Transverse colon (tissue), 4 donors: ENCODE results near the gene OGG1. TPM values are rescaled to one million over a fixed set of nuclear protein-coding genes. Genes with fewer than 3 reads are reported as not detected.

Experiments
- DNase-seq: peaks from one replicate; pipeline ENCODE4 v3.0.0-alpha.2; 2019
- H3K27ac ChIP-seq, 4 donors: fragments of 200-600 bp; sonication (generic); 2 replicates each; pipeline ENCODE4 v1.5.1; 2016 to 2018; ENCODE audit warnings: inconsistent platforms in 4 of 4
- H3K27me3 ChIP-seq: fragments of 200-600 bp; sonication (generic); 2 replicates; pipeline ENCODE4 v1.5.1; 2017; ENCODE audit warnings: inconsistent platforms
- H3K36me3 ChIP-seq, 4 donors: fragments of 200-600 bp; sonication (generic); 2 replicates each; pipeline ENCODE4 v1.5.1; 2017 to 2019; ENCODE audit warnings: inconsistent platforms in 4 of 4
- H3K4me1 ChIP-seq, 4 donors: fragments of 200-600 bp; sonication (generic); 2 replicates each; pipeline ENCODE4 v1.5.1; 2017 to 2020; ENCODE audit warnings: inconsistent platforms in 4 of 4
- H3K4me3 ChIP-seq, 4 donors: fragments of 200-600 bp; sonication (generic); 1 replicate in 1 of 4; 2 replicates in 3 of 4; pipeline versions ENCODE4 v1.5.1 to v1.6.1; 2017 to 2019; ENCODE audit warnings: inconsistent platforms in 4 of 4
- H3K9me3 ChIP-seq, 2 donors: fragments of 200-600 bp; sonication (generic); 2 replicates each; pipeline ENCODE4 v1.5.1; 2017 to 2019; ENCODE audit warnings: inconsistent platforms in 2 of 2
- EP300 ChIP-seq: sonication (generic); formaldehyde crosslinking; IDR thresholded peaks from one replicate; pipeline ENCODE4 v1.6.1; 2017; ENCODE audit warnings: antibody characterized with exemption, low read depth
- POLR2A ChIP-seq: fragments of 450-650 bp; IDR thresholded peaks from one replicate; pipeline ENCODE4 v1.6.1; 2016; ENCODE audit warnings: antibody characterized with exemption, mild to moderate bottlenecking, moderate library complexity
- POLR2AphosphoS5 ChIP-seq, 3 donors: sonication (generic); formaldehyde crosslinking; IDR thresholded peaks; one replicate each; pipeline ENCODE4 v1.6.1; 2016; ENCODE audit warnings: antibody characterized with exemption in 3 of 3
- WGBS, 2 donors: methylation state at CpG; one replicate each; pipeline ENCODE4 v1.1.5; 2018; ENCODE audit warnings: low coverage in 1 of 2; 5-methylcytosine and 5-hydroxymethylcytosine counted together
- in situ Hi-C, 4 donors: fragments of 200-750 bp; cut with MboI; loops; one replicate each; pipeline versions ENCODE4 v1.15.0 to v1.15.1; 2017; ENCODE audit warnings: low sequenced_read_pairs in 3 of 4, low pct_ligation_motif_present in 1 of 4, low pct_unique_long_range_greater_than_20kb in 1 of 4
- intact Hi-C: fragments of 100-400 bp; cut with DNase I; formaldehyde crosslinking; loops from one replicate; pipeline ENCODE4 v1.15.1; 2023; ENCODE audit warnings: low total_unique reads
- total RNA-seq, 4 donors: library from RNA; depleted of rRNA; stranded (reverse); fragments of >200 nt; gene quantifications; one replicate each; pipeline ENCODE4 v1.1.0, GENCODE V29; 2016
- TF ChIP-seq, protein P1 (sequence below), 5 experiments: fragments of 200-600 bp in 3 of 5; fragments of 450-650 bp in 2 of 5; sonication (generic) in 3 of 5; IDR thresholded peaks; 1 replicate in 2 of 5; 2 replicates in 3 of 5; pipeline ENCODE4 v1.5.1; 2016 to 2017; ENCODE audit warnings: antibody characterized with exemption in 5 of 5, inconsistent platforms in 3 of 5, mild to moderate bottlenecking in 2 of 5, moderate library complexity in 1 of 5

OGG1 gene
- total RNA-seq, 4 donors from 2014 or later, result 27.8 to 69.5 (median 39.7) TPM

DNA sequence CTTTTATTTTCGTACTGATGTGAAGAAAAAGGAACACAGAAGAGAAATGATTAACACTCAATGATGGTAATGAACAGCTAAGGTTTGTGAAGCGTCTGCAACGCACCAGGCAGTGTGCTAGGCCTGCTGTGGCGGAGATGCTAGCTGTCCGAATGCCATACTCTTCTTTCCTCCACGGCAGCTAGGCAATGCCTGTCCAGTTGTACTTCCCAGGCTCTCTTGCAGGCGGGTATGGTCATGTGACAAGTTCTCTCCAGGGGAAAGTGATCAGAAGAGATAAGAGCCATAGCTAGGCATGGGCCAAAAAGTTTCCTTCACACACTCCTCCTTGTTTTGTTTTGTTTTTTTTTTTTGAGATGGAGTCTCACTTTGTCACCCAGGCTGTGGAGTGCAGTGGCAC lies 35.9 kb downstream of the OGG1 start:
- intact Hi-C loops (no loop called here), in situ Hi-C loops (no loop called here)
- peaks cover 0 to 3% (median 0%) of the 10 kb centered on the region in 4 donors for H3K4me1 ChIP-seq
- 78 to 87% methylated on average over 1 to 7 of the region's 7 CpGs for WGBS, 2 donors
- H3K27me3 ChIP-seq, result no peaks in the 10 kb centered on the region
- no peak for DNase-seq
- no peaks in the 10 kb centered on the region for H3K9me3 ChIP-seq
- TF ChIP-seq, protein P1, sequence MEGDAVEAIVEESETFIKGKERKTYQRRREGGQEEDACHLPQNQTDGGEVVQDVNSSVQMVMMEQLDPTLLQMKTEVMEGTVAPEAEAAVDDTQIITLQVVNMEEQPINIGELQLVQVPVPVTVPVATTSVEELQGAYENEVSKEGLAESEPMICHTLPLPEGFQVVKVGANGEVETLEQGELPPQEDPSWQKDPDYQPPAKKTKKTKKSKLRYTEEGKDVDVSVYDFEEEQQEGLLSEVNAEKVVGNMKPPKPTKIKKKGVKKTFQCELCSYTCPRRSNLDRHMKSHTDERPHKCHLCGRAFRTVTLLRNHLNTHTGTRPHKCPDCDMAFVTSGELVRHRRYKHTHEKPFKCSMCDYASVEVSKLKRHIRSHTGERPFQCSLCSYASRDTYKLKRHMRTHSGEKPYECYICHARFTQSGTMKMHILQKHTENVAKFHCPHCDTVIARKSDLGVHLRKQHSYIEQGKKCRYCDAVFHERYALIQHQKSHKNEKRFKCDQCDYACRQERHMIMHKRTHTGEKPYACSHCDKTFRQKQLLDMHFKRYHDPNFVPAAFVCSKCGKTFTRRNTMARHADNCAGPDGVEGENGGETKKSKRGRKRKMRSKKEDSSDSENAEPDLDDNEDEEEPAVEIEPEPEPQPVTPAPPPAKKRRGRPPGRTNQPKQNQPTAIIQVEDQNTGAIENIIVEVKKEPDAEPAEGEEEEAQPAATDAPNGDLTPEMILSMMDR (IDR thresholded peaks at IDR 0.05), result no peak
- TF ChIP-seq POLR2A, result no peak
- no peak for TF ChIP-seq EP300
- TF ChIP-seq POLR2AphosphoS5 (IDR thresholded peaks at IDR 0.05), result no peak
- H3K27ac ChIP-seq, result no peak overlapping the region
- no peak overlapping the region for H3K4me3 ChIP-seq
- peaks cover 0 to 66% (median 28%) of the 10 kb centered on the region in 4 donors for H3K36me3 ChIP-seq

DNA sequence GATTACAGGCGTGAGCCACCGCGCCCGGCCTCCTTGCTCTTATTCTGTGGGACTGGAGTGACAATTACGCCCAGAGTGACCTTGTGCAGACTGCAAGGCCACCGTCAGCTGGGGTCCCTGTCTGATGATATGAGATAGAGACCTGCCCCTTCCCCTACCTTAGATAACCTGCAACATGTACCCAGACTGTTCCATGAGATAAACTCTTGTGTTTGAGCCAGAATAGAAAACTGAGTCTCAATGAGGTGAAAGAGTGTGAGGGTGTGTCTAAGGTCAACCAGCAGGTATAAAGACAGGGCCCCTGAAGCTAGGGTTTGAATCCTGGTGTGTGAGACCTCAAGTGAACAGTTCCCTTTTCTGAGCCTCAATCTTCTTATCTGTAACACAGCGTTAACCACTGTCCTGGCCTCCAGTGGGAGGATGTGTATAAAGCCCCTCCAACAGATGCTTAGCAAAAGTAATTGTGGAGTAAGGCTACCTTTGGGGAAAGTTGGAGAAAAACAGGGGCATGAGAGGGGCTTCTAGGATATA lies 36.5 kb downstream of the OGG1 start:
- no peak for TF ChIP-seq EP300
- no peak for TF ChIP-seq POLR2A
- TF ChIP-seq POLR2AphosphoS5 (IDR thresholded peaks at IDR 0.05), result no peak
- 97 to 100% methylated on average over 2 to 7 of the region's 7 CpGs for WGBS, 2 donors
- H3K27me3 ChIP-seq, result no peaks in the 10 kb centered on the region
- H3K27ac ChIP-seq, result no peak overlapping the region
- DNase-seq, result no peak
- in situ Hi-C loops (no loop called here), intact Hi-C loops (no loop called here)
- no peaks in the 10 kb centered on the region for H3K9me3 ChIP-seq
- H3K4me1 ChIP-seq, result peaks cover under 1 to 10% (median 3%) of the 10 kb centered on the region in 4 donors
- H3K4me3 ChIP-seq, result no peak overlapping the region
- peaks cover 0 to 66% (median 28%) of the 10 kb centered on the region in 4 donors for H3K36me3 ChIP-seq

DNA sequence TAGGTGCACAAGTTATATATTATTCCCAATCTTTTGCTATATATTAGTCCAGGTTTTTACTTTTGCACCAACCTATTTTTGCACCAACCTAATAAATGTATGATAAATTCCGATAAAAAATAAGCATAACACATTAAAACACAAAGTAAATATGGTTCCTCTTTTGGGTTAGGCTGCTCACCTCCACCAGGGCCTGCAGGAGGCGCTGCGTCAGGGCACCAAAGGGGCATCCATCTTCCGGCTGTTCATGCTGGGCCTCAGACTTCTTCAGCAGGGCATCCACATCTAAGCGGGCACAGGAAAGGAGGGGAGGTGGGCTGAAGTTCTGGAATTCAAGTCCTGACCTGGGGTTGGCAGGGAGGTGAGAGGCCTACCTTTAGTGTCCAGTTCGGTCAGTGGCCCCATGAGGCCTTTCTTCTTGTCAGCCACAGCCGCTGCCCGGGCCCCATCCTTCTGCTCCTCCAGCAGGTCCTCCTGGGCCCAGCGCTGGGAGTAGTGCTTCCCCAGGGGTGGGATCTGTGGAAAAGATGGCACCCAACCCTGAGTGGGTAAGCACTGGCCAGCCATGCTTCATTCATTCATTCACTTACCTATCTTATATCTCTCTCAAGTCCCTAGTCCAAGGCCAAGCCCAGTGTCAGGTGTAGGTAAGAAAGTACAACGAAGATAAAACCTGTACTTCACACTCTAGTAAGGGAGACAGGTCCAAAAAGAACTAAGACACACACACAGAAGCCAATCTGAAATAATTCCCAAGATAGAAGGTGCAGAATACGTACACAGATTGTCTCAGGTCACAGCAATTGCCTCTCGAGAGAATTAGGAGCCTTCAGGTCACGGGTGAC lies 37.3 kb downstream of the OGG1 start:
- intact Hi-C loops (no loop called here), in situ Hi-C loops (no loop called here)
- Histone ChIP-seq H3K4me1 (peaks cover 7 to 15% (median 9%) of the 10 kb centered on the region in 4 donors), H3K36me3 (peaks cover 0 to 65% (median 26%) of the 10 kb centered on the region in 4 donors), H3K9me3 (no peaks in the 10 kb centered on the region), H3K27ac (no peak overlapping the region), H3K27me3 (no peaks in the 10 kb centered on the region), H3K4me3 (no peak overlapping the region)
- no peak for DNase-seq
- WGBS, 2 donors, result 85 to 91% methylated on average over 6 to 13 of the region's 13 CpGs
- TF ChIP-seq POLR2AphosphoS5 (IDR thresholded peaks at IDR 0.05), result no peak
- no peak for TF ChIP-seq POLR2A
- TF ChIP-seq, protein P1 (IDR thresholded peaks at IDR 0.05), result peak in 2 of 5 experiments; percentile 17 to 27
- no peak for TF ChIP-seq EP300

DNA sequence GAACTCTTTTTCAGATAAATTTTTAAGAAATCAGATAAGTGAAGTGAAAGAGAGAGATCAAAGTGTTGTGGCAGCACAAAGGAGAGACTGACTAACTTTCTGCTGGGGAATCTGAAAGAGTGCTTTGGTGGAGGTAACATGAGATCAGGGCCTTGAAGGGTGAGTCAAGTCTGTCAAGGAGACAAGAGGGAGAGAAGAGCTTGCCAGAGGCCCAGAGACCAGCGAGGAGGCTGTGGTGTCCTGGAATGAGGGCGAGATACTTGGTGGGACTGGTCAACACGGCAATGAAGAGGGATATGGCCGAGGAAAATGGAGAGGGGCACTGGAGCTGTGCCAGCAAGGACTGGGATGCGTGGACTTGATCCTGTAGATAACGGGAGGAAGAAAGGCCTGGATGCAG lies 38.0 kb downstream of the OGG1 start:
- WGBS, 2 donors, result 76 to 84% methylated on average over 6 of the region's 6 CpGs
- H3K4me1 ChIP-seq, result peaks cover 7 to 14% (median 9%) of the 10 kb centered on the region in 4 donors
- DNase-seq, result no peak
- no peaks in the 10 kb centered on the region for H3K27me3 ChIP-seq
- TF ChIP-seq POLR2AphosphoS5 (IDR thresholded peaks at IDR 0.05) (no peak), EP300 (no peak), POLR2A (no peak)
- TF ChIP-seq, protein P1 (IDR thresholded peaks at IDR 0.05), result no peak
- in situ Hi-C loops (no loop called here), intact Hi-C loops (no loop called here)
- H3K27ac ChIP-seq, result no peak overlapping the region
- H3K9me3 ChIP-seq, result no peaks in the 10 kb centered on the region
- no peak overlapping the region for H3K4me3 ChIP-seq
- peaks cover 0 to 58% (median 23%) of the 10 kb centered on the region in 4 donors for H3K36me3 ChIP-seq
